Measurements from ENCODE around the gene PORCN.

DNA sequence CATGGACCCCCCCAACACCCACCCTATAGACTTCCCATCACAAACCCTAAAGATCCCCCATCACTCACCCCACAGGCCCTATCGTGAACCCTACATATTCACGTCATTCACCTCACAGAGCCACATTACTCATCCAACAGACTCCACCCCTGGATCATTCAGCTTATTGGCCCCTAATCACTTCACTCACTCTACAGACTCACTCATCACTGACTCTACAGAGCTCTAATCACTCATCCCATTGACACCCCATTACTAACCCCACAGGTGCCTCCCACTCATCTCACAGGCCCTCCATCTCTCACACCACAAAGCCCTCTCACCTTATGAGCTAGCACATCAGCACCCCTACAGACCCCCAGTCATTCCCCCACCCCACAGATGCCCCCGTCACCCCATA is 24.4 kb downstream of the PORCN start:
- TF ChIP-seq, protein P1, sequence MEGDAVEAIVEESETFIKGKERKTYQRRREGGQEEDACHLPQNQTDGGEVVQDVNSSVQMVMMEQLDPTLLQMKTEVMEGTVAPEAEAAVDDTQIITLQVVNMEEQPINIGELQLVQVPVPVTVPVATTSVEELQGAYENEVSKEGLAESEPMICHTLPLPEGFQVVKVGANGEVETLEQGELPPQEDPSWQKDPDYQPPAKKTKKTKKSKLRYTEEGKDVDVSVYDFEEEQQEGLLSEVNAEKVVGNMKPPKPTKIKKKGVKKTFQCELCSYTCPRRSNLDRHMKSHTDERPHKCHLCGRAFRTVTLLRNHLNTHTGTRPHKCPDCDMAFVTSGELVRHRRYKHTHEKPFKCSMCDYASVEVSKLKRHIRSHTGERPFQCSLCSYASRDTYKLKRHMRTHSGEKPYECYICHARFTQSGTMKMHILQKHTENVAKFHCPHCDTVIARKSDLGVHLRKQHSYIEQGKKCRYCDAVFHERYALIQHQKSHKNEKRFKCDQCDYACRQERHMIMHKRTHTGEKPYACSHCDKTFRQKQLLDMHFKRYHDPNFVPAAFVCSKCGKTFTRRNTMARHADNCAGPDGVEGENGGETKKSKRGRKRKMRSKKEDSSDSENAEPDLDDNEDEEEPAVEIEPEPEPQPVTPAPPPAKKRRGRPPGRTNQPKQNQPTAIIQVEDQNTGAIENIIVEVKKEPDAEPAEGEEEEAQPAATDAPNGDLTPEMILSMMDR (IDR thresholded peaks at IDR 0.05) = no peak
- no peak for TF ChIP-seq POLR2A (IDR thresholded peaks at IDR 0.05)

Data from right lobe of liver (tissue), 4 donors.